Heart left ventricle (tissue), 13 donors: ENCODE results near the gene SOX14.

Experiments
- CTCF ChIP-seq, 12 donors: fragments of 200-600 bp; sonication (generic) in 4 of 12; IDR thresholded peaks; one replicate each; pipeline versions ENCODE4 v1.5.0 to v1.8.0; 2018 to 2022; ENCODE audit warnings: antibody characterized with exemption in 12 of 12, mild to moderate bottlenecking in 5 of 12
- POLR2A ChIP-seq, 2 donors: fragments of 450-650 bp; IDR thresholded peaks; one replicate each; pipeline ENCODE4 v1.6.1; 2017; ENCODE audit warnings: antibody characterized with exemption in 2 of 2, mild to moderate bottlenecking in 2 of 2, moderate library complexity in 2 of 2
- donor health status: ischemic (EF 13 %, LVEDD 7.1; RV severe dilation, severe dysfunction).
- donor health status: DM: no; HTN: yes; CAD: no.
- donor health status: DM: no; HTN: no; CAD: no.
- donor health status: ischemic (EF 25% LVEDD 6.9; RV normal size, moderate dysfunction).
- donor health status: ischemic (EF 25% LVEDD 5.7; RV mildly dilated, moderate dysfunction).
- donor health status: ischemic (EF 35%, LVEDD 5.7; RV mildly dilated, moderate dysfunction).
- donor health status: nonischemic (EF 11% LVEDD 7.7; RV severe dilation, severe dysfunction).
- donor health status: DM: yes; HTN: yes; CAD: no.
- donor health status: PGD.
- donor health status: ischemic (EF 29% LVEDD 5.4; RV normal size, mild dysfunction).
- donor health status: nonischemic (EF 23%, LVEDD 6.1; RV moderate dilation, normal function).

DNA sequence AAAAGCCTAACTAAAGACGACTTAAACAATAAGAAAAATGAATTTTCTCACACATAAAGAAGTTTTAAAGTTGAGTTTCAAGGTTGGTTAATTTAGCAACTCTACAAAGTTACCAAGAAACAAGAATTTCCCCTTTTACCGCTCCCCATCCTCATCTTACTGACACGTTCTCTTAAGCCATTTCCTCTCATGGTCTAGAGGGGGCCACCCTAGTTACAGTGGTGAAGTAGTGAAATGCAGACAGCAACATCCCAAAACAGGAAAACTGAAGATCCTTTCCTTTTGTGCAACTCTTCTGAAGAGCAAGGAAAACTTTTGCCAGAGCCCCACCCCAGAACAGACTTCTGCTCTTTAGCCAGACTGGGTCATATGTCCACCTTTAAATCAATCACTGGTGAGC lies 17.3 kb upstream of the SOX14 start:
- no peak for TF ChIP-seq CTCF (IDR thresholded peaks at IDR 0.05)
- TF ChIP-seq POLR2A (IDR thresholded peaks at IDR 0.05), result no peak
